GM21717 (cell line): ENCODE results near the gene ST3GAL6.
A peak's percentile ranks its signal among the peaks of the same experiment; 100 is the strongest.

Source experiments
- ATAC-seq: cut with Tn5 transposase; IDR thresholded peaks from one replicate; pipeline ENCODE4 v1.9.1; 2021; ENCODE audit warnings: mild to moderate bottlenecking, moderate library complexity; ENCODE audit not compliant: unreplicated experiment

Gene ST3GAL6

GRCh38 chr3:98763076-98763475 is at the start of gene ST3GAL6:
Gene ST3GAL6, plus strand, starts transcription at chr3:98763340. Its CDS starts 5,101 bp downstream, at chr3:98768441.
- ATAC-seq: no peak

DNA sequence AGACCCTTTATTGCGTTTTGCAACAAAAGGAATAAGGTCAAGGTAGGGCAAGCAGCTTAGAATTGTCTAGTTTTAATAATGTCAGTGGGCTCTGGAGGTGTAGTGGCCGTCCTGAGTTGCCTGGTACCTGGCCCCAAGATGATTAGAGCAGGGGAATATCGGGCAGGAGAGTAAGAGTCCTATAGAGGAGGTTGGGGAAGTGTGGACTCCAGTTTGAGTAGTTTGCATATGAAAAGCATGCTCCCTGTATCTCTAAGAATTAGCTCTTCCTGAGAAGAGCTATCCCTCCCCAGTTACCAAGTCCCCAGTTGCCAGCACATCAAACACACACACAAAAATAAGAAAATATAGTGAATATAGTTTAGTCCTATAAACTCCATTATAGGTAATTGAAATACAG is 49.2 kb upstream of the ST3GAL6 start:
- ATAC-seq: no peak

DNA sequence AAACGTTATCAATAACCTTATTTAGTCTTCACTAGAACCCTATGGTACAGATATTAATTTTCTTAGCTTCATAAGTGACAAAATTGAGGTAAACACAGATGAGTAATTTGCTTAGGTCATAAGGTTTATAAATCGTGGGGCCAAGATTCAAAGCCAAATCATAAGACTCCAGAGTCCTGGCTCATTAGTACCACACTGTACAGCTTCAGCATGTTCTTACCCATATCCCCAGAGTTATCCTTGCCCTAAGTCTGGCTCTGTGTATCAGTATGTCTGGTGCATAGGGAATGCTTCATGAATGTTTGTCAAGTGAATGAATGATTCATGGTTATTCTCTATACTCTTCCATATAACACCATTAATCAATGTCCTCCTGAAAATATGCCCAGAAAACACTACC is 45.6 kb upstream of the ST3GAL6 start:
- ATAC-seq: no peak

- ATAC-seq: no peak
Measured at GRCh38 chr3:98718730-98719129, 44.4 kb upstream of the ST3GAL6 start.

- no peak for ATAC-seq
Measured at GRCh38 chr3:98721776-98722175, 41.4 kb upstream of the ST3GAL6 start.

- no peak for ATAC-seq
Measured at GRCh38 chr3:98722389-98722788, 40.8 kb upstream of the ST3GAL6 start.

- no peak for ATAC-seq
Measured at GRCh38 chr3:98725352-98725751, 37.8 kb upstream of the ST3GAL6 start.

- no peak for ATAC-seq
Measured at GRCh38 chr3:98726084-98726483, 37.1 kb upstream of the ST3GAL6 start.

DNA sequence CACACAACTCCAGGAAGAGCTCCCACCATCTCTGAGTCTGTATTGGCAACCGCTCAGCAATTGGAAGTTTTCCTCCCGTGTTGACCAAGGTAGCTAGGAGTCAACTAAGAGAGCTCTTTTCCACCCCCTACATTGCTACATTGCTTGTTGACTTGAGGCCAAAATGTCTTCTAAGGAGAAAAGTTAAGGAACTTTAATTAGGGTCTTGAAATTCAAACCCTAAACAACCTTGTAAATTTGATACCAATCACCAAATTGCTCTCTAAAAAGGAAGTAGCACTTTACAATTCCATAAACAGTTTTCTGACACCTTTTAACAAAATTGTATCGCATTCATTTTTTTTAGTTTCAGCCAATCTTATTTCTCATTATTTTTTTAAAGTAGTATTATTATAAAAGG is 35.5 kb upstream of the ST3GAL6 start:
- ATAC-seq: no peak

- no peak for ATAC-seq
Measured at GRCh38 chr3:98728672-98729071, 34.5 kb upstream of the ST3GAL6 start.

GRCh38 chr3:98730338-98730737 is 32.8 kb upstream of the ST3GAL6 start:
- peak; percentile 68 for ATAC-seq

DNA sequence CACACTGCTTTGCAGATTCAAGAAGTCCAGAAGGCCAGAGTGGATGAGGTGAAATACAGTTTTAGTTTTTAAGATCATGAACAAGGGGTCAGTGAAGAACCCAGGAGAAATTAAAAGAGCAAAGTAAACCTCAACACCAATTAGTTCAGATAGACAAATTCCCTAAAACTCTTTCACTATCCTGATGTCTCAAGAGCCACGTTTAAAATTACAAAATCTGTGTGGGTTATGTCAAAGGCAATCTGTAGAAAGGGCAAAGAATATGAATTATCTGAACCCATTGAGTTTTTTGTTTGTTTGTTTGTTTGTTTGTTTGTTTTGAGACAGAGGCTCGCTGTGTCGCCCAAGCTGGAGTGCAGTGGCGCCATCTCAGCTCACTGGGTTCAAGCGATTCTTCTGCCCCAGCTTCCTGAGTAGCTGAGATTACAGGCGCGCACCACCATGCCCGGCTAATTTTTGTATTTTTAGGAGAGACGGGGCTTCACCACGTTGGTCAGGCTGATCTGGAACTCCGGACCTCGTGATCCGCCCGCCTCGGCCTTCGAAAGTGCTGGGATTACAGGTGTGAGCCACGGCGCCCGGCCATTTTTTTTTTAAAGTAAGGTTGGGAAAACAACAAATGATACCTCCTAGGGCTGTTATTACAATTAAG is 32.1 kb upstream of the ST3GAL6 start:
- ATAC-seq: no peak

DNA sequence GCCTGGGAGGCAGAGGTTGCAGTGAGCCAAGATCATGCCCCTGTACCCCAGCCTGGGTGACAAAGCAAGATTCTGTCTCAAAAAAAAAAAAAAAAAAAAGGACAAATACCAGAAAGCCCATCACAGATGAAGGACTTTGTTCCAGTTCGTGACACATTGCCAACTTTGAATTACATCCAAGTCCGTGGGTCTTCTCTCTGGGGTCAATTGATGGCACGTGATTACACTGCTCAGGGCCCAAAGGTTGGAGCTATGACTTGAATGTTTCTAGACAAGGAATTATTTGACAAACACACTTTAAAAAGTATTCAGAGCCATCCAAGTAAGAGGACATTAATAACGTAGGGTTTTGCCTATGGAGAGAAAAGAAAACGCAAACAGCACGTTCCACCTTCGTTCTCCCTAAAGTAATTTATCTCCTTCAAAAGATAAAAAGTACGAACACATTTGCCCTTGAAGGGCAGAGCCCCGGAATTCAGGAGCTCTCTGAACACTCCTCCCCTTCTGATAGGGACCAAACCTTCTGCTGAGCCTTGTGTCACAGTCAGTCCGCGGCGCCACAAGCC is 31.3 kb upstream of the ST3GAL6 start:
- peak; percentile 50 for ATAC-seq

DNA sequence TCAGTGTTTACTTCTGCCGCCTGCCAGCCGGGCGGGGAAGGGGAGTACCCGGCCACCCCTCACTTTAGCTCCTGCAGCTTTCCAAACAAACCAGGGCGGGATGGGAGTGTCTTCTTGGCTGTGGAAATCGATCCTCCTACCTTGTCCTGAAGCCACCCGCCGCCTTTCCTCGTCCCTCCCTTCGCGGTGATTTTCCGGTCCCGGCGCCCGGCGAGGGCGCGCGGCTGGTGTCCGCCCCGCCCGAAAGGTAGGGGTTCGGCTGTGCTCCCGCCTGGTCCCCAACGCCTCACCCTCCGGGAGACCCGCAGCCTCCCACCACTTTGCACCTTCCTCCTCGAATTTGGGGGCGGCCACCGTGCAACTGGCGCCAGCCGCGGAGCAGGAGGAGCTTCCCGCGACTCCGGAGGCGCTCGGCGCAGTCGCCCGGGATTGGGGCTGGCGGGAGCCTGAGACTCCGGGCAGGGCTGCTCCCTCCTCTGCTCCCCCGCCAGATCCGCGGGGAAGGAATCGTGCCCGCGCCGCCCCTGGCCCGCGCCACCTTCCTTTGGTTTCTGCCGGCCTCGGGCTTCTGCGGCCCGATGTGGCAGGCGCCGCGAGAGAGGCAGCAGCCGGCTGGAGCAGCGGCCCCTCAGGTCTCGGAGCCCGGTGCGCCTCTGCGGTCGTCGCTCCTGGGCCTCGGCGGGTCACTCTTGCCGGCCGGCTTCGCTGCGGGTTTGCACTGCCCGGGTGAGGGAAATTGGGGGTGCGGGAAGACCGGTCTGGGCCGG is 30.7 kb upstream of the ST3GAL6 start:
- peak; percentile 31 for ATAC-seq

DNA sequence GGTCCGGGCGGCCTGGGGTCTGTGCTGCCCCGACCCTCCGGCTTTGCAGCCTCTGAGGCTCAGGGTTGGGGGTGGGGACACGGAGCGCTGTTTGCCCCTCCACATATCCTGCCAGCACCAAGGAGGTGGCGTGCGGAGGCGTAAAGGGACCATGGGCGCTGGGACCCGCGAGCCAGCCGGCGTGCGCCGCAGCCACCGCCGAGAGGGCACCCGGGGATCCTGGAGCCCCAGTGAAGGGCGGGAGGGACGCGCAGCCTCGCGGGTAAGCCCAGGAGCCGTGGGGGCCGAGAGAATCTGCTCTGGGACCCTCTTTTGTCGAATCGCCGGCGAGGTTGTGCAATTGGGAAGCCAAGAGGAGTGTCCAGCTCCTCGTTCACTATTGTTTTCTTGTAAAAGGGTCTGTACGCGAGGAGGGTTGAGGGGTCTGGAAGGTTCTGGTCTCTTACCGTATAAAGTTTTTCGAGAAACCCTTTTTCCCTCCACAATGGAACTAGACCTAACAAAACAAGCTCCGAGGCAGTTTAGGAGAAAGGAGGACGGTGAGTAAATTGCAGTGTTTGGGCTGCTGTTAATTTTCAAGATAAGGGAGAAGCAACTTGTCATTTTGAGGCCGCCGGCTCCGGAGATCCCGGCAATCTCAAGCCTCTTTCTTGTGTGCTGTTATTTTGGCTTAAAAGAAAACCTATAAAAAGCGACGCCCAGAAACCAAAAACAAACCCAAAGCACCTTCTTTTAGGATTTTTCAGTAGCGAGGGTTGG is 29.9 kb upstream of the ST3GAL6 start:
- ATAC-seq: peak; percentile 19

GRCh38 chr3:98733812-98734281 is 29.3 kb upstream of the ST3GAL6 start:
- ATAC-seq: no peak

GRCh38 chr3:98734306-98734705 is 28.8 kb upstream of the ST3GAL6 start:
- no peak for ATAC-seq

DNA sequence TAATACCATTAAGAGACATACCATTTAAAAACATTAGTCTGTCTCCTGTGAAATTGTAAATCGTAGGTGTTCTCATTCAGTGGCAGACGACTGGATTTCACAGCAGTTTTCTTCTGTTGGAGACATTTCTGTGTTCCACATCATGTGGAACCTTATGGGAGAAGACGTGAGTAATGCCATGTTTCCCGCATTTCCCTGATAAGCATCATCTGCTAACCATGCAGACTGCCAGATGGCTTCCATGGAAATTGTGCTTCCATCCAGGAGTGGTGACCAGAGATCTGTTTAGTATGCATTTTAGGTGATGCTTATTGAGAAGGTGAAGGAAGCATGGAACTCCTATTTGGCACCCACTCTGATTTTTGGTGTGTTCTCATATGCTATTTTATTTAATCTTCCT is 28.4 kb upstream of the ST3GAL6 start:
- ATAC-seq: no peak

- no peak for ATAC-seq
Measured at GRCh38 chr3:98735296-98735695, 27.8 kb upstream of the ST3GAL6 start.

DNA sequence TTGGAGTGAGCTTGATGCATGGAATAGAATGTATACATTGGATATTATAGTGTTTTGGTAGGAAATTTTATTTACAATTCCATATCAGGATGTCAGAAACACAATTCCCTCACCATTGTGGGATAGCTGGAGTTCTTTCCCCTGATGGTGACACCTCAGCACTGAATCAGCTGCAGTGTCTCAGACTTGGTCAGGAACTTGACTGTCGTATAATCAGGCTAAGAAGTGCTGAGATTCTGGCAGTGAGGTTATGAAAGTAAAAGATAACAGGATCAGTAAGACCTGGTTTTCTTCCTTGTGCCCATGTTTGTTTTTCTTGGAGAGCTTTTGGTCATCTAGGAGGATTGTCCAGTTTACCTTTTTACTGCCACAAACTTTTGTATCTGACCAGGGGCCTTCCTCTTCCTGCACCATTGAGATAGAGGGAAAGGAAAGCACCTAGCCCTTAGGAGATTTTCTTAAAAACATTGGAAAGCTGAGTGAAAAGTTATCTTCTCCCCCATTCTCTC is 27.3 kb upstream of the ST3GAL6 start:
- no peak for ATAC-seq

GRCh38 chr3:98737301-98737700 is 25.8 kb upstream of the ST3GAL6 start:
- no peak for ATAC-seq
